HepG2 (cell line): ENCODE data around the gene DAB1. TPM values are rescaled to one million over a fixed set of nuclear protein-coding genes. Genes with fewer than 3 reads are reported as not detected.

ENCODE experiments used
- ATAC-seq: fragments of 200-7000 bp; cut with Tn5 transposase; 3 replicates; pipeline ENCODE4 v1.9.1; 2020; ENCODE audit warnings: mild to moderate bottlenecking, moderate library complexity
- BruUV-seq: library from RNA; stranded (reverse); fragments of 400-500 nt; replicated peaks from 2 replicates; lab custom pipeline; 2021; lab: Mats Ljungman, UMichigan
- CTCF ChIA-PET: fragments of 300-600 bp; formaldehyde crosslinking; extraction: SDS; loops from one replicate; lab custom pipeline; 2021; ENCODE audit warnings: low total read pairs, inconsistent platforms, low intra/inter-chr PET ratio; lab: Yijun Ruan, JAX
- POLR2A ChIA-PET: fragments of 350-600 bp; sonication (Branson Sonifier 250); formaldehyde crosslinking; loops from one replicate; lab custom pipeline; 2020; ENCODE audit warnings: antibody characterized with exemption, inconsistent platforms; lab: Yijun Ruan, JAX
- DNase-seq: peaks from one replicate; pipeline ENCODE4 v3.0.0-alpha.2; 2015; ENCODE audit warnings: low spot score
- FAIRE-seq: peaks from 3 replicates; lab custom pipeline; 2011; peaks lifted over from hg19 to GRCh38; lab: Jason Lieb, UNC
- H2AFZ ChIP-seq: one replicate; pipeline ENCODE4 v1.6.1; 2011; ENCODE audit warnings: low read length, inconsistent platforms
- H3K27ac ChIP-seq: fragments of 300-600 bp; 3 replicates; pipeline ENCODE4 v1.8.0; 2011; ENCODE audit warnings: mixed run types, mild to moderate bottlenecking, mixed read lengths, low read length, inconsistent platforms; ENCODE audit not compliant: insufficient read depth; ENCODE audit errors: extremely low read length
- H3K27me3 ChIP-seq, 2 experiments: fragments of 200-600 bp in 1 of 2; 2 replicates in 1 of 2; 3 replicates in 1 of 2; pipeline versions ENCODE4 v1.6.0 to v1.8.0; 2011; ENCODE audit warnings: low read length in 2 of 2, mild to moderate bottlenecking in 2 of 2, moderate library complexity in 2 of 2, inconsistent platforms in 1 of 2; ENCODE audit not compliant: insufficient read depth in 2 of 2, control insufficient read depth in 1 of 2
- H3K36me3 ChIP-seq, 2 experiments: fragments of 200-600 bp in 1 of 2; replicated peaks in 1 of 2; 2 replicates in 1 of 2; 3 replicates in 1 of 2; pipeline versions ENCODE4 v1.5.1 to v1.8.0; 2011; ENCODE audit warnings: low read length in 2 of 2, inconsistent platforms in 1 of 2; ENCODE audit not compliant: insufficient read depth in 2 of 2, control insufficient read depth in 1 of 2
- H3K4me1 ChIP-seq: 2 replicates; pipeline ENCODE4 v1.5.1; 2012; ENCODE audit warnings: low read length, inconsistent platforms; ENCODE audit not compliant: insufficient read depth
- H3K4me2 ChIP-seq: 2 replicates; pipeline ENCODE4 v1.6.0; 2011; ENCODE audit warnings: low read depth, low read length, inconsistent platforms
- H3K4me3 ChIP-seq, 3 experiments: fragments of 200-600 bp in 1 of 3; sonication (generic), shearing (Covaris generic) in 1 of 3; replicated peaks in 1 of 3; 2 replicates each; pipeline ENCODE4 v1.5.1; 2011 to 2016; ENCODE audit warnings: low read length in 3 of 3, inconsistent platforms in 2 of 3, low read depth in 2 of 3, mild to moderate bottlenecking in 2 of 3, control low read depth in 1 of 3, mixed read lengths in 1 of 3; ENCODE audit not compliant: insufficient read depth in 1 of 3
- H3K79me2 ChIP-seq: one replicate; pipeline ENCODE4 v1.6.1; 2011; ENCODE audit warnings: low read length, inconsistent platforms; ENCODE audit not compliant: insufficient read depth
- H3K9ac ChIP-seq: 2 replicates; pipeline ENCODE4 v1.6.0; 2011; ENCODE audit warnings: mild to moderate bottlenecking, low read depth, low read length, inconsistent platforms; ENCODE audit not compliant: insufficient read depth
- H3K9me3 ChIP-seq: 2 replicates; pipeline ENCODE4 v1.5.1; 2012; ENCODE audit warnings: mild to moderate bottlenecking, low read length
- H4K20me1 ChIP-seq: 2 replicates; pipeline ENCODE4 v1.6.0; 2011; ENCODE audit warnings: inconsistent platforms, mild to moderate bottlenecking, low read length, moderate library complexity; ENCODE audit not compliant: insufficient read depth
- CSRNP1 ChIP-seq: sonication (generic); formaldehyde crosslinking; IDR thresholded peaks from 2 replicates; pipeline ENCODE4 v1.8.1; 2023; ENCODE audit warnings: mild to moderate bottlenecking, missing genetic modification reagents
- GRHL1 ChIP-seq: sonication (generic); formaldehyde crosslinking; conservative IDR thresholded peaks from 2 replicates; pipeline ENCODE4 v1.8.0; 2022; ENCODE audit warnings: missing genetic modification reagents
- RXRB ChIP-seq: IDR thresholded peaks from 2 replicates; pipeline ENCODE4 v1.6.1; 2016; ENCODE audit warnings: borderline replicate concordance, missing genetic modification reagents, missing compliant biosample characterization
- SNAPC4 ChIP-seq: sonication (generic); formaldehyde crosslinking; IDR thresholded peaks from 2 replicates; pipeline ENCODE4 v1.4.0; 2020; ENCODE audit warnings: mild to moderate bottlenecking, missing genetic modification reagents
- SSRP1 ChIP-seq: IDR thresholded peaks from 2 replicates; pipeline ENCODE4 v1.6.1; 2016; ENCODE audit warnings: control low read depth
- THAP8 ChIP-seq: sonication (generic); formaldehyde crosslinking; IDR thresholded peaks from 2 replicates; pipeline ENCODE4 v1.5.1; 2020; ENCODE audit warnings: missing genetic modification reagents, mild to moderate bottlenecking, borderline replicate concordance
- ZNF292 ChIP-seq: sonication (generic); formaldehyde crosslinking; IDR thresholded peaks from 2 replicates; pipeline ENCODE4 v1.8.1; 2022; ENCODE audit warnings: mild to moderate bottlenecking, low read depth, missing genetic modification reagents, borderline replicate concordance
- ZNF33B ChIP-seq: sonication (generic); formaldehyde crosslinking; IDR thresholded peaks from 2 replicates; pipeline ENCODE4 v1.5.1; 2020; ENCODE audit warnings: mild to moderate bottlenecking, missing genetic modification reagents
- ZNF607 ChIP-seq: sonication (generic); formaldehyde crosslinking; IDR thresholded peaks from 2 replicates; pipeline ENCODE4 v1.5.1; 2020; ENCODE audit warnings: missing genetic modification reagents, mild to moderate bottlenecking, borderline replicate concordance
- ZNF616 ChIP-seq: sonication (generic); formaldehyde crosslinking; IDR thresholded peaks from 2 replicates; pipeline ENCODE4 v1.5.0; 2020; ENCODE audit warnings: low read depth, mild to moderate bottlenecking, missing genetic modification reagents
- WGBS: methylation state at CpG from one replicate; pipeline ENCODE4 v1.1.6; 2017; ENCODE audit warnings: low lambda C conversion rate; 5-methylcytosine and 5-hydroxymethylcytosine counted together
- in situ Hi-C: cut with HindIII; loops from 2 replicates; pipeline ENCODE4 v1.10.0; 2017; ENCODE audit warnings: low pct_unique_long_range_greater_than_20kb; ENCODE audit not compliant: extremely low pct_ligation_motif_present
- intact Hi-C: fragments of 100-400 bp; cut with micrococcal nuclease; formaldehyde crosslinking; loops from one replicate; pipeline ENCODE4 v1.10.0; 2022; ENCODE audit not compliant: unreplicated experiment
- polyA plus RNA-seq, 8 experiments: library from polyadenylated mRNA; depleted of rRNA in 3 of 8; stranded (reverse) in 7 of 8; unstranded in 1 of 8; fragments of >200 nt; fragmentation: Illumina TruSeq in 4 of 8; extraction: Trizol in 4 of 8; gene quantifications; 2 replicates each; pipeline versions ENCODE4 v1.2.1 to v1.2.3, GENCODE V29; 2011 to 2016; ENCODE audit warnings: low read depth in 4 of 8, missing spikeins in 1 of 8, mixed read lengths in 1 of 8; ENCODE audit not compliant: insufficient read depth in 1 of 8
- total RNA-seq, 5 experiments: library from RNA; depleted of rRNA; stranded (reverse); fragments of >200 nt; fragmentation: Illumina TruSeq; extraction: Trizol; gene quantifications; 2 replicates each; pipeline ENCODE4 v1.2.3, GENCODE V29; 2016; ENCODE audit warnings: low read depth in 1 of 5

Gene DAB1
- total and polyA plus RNA-seq, 2 of the 13 experiments (the other 11 are each of a cell fraction or from before 2014, with no cell fraction given) = 0.04 to 0.13 TPM

- intact Hi-C loops = loop anchor here (10.0 kb wide), 1 partner anchor 99 kb away; the partner anchor contains the start of gene C8B
- H3K4me2 ChIP-seq = no peak overlapping the region
- no peak overlapping the region for H3K9ac ChIP-seq
- BruUV-seq = no TSS peak
- FAIRE-seq (no peak), ATAC-seq (no peak), DNase-seq (no peak)
- no peaks in the 10 kb centered on the region for H4K20me1 ChIP-seq
- CTCF ChIA-PET = no interaction called here
- no peak overlapping the region for H3K27ac ChIP-seq
- H3K4me3 ChIP-seq = no peak overlapping the region
- in situ Hi-C loops = loop anchor here (5.0 kb wide), 1 partner anchor 231 kb away; no protein-coding TSS in a partner anchor
- peaks cover 65% of the 10 kb centered on the region for H3K4me1 ChIP-seq
- no peaks in the 10 kb centered on the region for H3K36me3 ChIP-seq
- no peaks in the 10 kb centered on the region; a peak in 1 of 5 replicates for H3K27me3 ChIP-seq
- no peak overlapping the region for H2AFZ ChIP-seq
- H3K9me3 ChIP-seq = no peaks in the 10 kb centered on the region
- POLR2A ChIA-PET = no interaction called here
- H3K79me2 ChIP-seq = no peaks in the 10 kb centered on the region
- WGBS = 83% methylated on average over 6 of the region's 6 CpGs
- TF ChIP-seq ZNF33B (CRISPR knock-in tag) (no peak), THAP8 (CRISPR knock-in tag) (no peak), SSRP1 (CRISPR knock-in tag) (no peak), RXRB (CRISPR knock-in tag) (no peak), SNAPC4 (no peak), ZNF616 (CRISPR knock-in tag) (no peak), ZNF292 (CRISPR knock-in tag) (no peak), GRHL1 (CRISPR knock-in tag) (no peak), ZNF607 (CRISPR knock-in tag) (no peak), CSRNP1 (CRISPR knock-in tag) (no peak)
These were observed 360.3 kb downstream of the DAB1 start for GRCh38 chr1:57063406-57064125.
